Activated T-cell treated with anti-CD3 and anti-CD28 coated beads for 1 hour (primary cell): ENCODE results near the gene ELMO1.

ENCODE experiments used
- DNase-seq: peaks from one replicate; pipeline ENCODE4 v3.0.0-alpha.2; 2020; ENCODE audit warnings: low read depth

The ELMO1 gene

DNA sequence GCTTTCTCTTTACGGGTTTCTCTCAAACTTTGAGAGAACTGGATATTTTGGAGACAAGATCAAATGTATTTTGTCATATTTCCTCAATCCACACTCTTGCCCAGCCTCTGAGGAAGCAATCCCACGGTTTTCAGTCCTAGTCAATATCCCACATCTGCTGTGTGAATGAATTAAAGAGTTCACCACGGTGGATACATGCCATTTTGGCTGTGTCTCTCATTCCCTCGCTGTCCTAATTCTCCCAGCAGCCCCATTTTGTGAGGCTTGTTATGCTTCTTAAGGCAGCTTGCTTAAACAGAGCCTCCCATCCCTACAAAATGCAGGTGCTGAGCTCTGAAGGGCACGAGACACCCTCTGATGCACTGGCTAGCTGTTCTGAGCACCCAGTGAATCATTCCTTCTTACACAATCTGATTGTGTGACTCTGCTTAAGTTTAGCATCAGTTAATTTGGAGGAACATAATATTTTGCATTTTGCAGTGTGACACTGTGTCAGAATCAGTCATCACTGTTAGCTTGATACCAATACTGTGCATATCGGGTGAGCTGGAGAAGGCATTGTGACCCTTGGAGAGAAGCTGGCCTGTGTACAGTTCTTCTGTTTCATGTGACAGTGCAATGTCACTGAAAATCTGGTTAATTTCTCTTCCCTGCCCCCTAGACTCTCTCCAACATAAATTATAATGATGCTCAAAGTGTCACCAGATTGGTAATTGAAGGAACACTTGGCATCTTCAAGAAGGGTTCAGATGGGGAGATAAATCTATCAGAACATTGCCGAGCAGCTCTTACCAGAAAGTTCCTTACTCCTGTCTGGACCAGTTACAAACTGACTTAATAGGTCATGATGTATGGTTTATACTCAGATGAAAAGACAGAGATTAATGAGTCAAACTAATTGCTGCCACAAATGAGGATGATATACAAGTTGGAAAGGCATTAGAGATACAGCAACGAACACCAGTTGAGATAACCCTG, 620.6 kb downstream of the ELMO1 start:
- DNase-seq, result no peak

DNA sequence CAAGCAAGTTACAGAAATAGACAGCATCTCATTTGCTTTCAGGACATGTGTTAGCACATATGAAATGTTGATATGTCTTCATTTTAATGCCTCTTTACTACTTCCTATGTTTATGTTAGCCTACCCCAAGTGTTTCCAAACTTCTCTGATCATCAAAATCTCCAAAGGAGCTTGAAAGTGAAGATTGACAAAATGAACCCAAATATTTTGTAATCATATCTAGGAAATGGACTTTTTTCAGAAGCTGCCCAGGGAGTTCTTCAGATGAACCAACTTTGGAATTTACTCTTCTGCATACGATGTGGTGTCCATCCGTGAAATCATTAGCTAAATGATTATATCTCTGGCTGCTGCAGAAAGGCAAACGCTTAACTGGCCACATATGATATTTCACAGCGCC, 623.2 kb downstream of the ELMO1 start:
- DNase-seq, result no peak

DNA sequence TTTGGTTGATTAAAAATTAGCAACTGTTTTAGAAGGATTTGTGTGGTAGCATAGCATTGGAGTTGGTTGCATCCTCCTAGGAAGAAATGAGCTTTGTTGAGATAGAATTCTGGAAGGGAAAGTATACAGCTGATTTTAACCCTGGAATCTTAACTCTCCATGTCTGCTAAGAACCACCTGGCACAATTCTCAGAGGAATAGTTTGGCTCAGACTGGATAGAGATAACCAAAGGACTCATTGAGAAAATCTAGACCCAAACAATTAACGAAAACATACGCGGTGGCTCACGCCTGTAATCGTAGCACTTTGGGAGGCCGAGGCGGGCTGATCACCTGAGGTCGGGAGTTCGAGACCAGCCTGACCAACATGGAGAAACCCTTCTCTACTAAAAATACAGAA, 625.3 kb downstream of the ELMO1 start:
- no peak for DNase-seq

DNA sequence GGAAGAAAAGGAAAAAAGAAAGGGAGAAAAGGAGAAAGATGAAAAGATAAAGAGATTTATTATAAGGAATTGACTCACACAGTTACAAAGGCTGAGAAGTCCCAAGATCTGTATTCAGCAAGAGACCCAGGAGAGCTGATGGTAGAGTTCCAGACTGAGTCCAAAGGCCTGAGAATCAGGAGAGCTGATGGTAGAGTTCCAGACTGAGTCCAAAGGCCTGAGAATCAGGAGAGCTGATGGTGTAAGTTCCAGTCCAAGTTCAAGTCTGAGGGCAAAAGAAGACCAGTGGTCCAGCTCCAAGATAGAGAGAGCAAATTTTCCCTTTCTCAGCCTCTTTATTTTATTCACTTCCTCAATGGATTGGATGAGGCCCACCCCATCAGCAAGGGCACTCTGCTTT, 627.0 kb downstream of the ELMO1 start:
- DNase-seq, result no peak

DNA sequence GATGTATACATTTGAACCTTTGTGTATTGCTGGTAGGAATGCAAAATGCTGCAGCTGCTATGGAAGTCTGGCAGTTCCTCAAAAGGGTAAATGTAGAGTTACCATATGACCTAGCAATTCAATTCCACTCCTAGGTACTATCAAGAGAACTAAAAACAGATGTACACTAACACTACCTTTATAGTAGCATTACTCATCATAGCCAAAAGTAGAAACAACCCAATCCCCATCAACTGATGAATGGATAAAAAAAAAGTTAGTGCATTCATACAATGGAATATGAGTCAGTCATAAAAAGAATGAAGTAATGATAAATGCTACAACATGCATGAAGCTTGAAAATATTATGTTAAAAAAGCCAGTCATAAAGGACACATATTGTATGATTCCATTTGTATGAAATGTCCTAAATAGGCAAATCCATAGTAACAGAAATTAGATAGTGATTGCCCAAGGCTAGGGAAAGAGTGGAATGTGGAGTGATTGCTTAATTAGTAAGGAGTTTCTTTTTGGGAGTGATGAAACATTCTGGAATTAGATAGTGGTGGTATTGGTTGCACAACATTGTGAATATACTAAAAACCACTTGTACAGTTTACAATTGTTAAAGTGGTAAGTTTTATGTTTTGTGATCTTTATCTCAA, 628.0 kb downstream of the ELMO1 start:
- DNase-seq, result no peak

DNA sequence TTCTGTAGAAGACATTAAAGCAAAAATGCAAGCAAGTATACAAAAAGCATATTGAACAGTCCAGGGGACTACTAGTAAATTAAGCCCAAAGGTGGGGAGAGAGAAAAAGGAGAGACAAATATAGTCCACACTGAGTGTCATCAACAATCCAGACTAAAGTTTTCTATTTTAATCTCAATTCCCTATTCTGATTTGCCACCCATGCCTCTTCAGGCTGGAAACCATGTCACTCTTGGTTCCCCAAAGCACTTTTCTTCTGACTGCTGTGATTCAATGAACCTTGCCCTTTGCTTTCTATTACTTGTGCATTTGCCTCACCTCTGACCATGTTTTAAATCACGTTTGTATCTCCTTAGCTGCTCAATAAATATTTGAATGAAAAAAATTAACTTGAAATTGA, 629.0 kb downstream of the ELMO1 start:
- no peak for DNase-seq

DNA sequence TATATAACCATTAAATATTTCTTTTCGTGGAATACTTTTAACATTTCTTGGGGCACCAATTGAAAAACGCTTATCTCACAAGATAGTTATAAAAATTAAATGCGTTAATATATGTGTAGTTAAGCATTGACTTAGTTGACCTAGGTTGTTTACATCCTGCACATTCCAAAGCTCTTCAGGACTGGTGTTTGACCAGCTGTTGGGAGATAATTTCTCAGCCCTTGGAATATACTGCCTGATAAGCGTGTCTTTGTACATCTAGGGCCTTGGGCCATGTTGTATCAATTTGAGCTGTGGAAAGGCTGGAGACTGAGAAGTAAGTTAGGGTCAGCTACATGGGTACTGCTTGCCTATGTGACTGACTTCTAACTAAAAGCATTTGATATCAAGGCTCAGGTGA, 634.4 kb downstream of the ELMO1 start:
- no peak for DNase-seq

DNA sequence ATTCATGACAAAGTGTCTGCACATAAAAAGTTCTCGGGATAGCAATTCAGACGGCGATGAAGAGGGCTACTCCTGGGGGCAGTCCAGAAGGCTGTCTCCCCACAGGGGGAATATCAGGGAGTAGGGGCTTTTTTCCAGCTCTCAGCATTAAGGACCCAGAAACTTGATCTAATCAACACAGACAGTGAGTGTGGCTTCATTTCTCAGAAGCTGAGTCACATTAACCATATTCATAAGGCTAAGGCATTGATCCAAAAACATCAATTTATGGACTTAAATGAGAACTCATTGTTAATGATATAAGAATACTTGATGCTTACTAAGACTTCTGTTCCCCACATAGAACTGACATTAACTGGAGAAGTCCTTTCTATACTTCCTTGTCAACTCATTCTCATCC, 636.9 kb downstream of the ELMO1 start:
- DNase-seq, result no peak

DNA sequence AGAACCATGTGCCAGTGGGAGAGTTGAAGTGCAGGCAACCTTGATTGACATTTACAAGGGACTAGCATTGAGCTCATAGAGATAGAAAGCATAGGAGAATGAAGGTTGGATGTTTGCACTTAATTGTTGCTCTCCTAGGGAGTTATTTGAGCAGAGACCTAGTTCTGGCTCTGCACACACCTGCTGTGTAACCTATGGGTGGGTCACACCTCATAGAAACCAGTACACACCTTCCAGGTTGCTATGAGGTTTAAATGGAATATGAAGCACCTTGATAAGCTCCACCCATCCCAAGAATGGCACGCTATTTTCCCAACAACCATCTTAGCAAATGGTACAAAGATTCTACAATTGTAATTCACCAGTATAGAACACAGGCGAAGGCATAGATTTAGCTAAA, 638.2 kb downstream of the ELMO1 start:
- no peak for DNase-seq

DNA sequence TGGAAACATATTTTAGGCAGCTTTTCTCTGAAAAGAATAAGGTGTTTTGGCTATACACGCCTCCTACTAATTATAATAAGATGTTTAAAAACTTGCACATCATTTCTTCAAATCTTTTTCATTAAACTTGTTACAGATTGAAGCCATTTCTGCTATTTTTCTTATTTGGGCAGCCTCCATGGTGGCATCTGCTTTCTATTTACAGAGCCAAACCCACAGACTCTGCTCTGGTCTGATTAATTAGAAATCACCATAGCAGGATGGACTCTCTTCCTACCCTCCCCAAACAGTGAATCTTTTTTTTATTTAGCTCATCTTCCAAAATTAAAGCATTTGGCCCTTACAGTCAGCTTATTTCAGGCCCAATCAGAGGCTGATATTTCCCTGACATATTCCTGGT, 638.6 kb downstream of the ELMO1 start:
- DNase-seq, result no peak

DNA sequence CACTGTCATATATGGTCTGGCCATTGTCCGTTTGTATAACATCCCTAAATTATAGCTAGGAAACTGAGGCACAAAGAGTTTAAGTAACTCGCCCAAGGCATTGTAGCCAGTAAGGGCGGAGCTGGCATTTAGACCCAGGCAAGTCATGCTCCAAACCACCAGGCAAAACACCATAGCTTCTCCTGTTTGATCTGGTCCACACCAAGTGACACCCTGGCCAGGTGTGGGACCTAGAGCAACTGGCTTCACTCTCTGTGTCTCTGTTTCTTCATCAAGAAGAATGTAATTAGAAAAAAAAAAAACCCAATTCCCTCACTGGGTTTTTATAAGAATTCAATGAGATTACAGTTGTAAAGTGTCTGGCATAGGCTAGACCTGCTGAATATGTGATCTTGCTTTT, 639.2 kb downstream of the ELMO1 start:
- no peak for DNase-seq

DNA sequence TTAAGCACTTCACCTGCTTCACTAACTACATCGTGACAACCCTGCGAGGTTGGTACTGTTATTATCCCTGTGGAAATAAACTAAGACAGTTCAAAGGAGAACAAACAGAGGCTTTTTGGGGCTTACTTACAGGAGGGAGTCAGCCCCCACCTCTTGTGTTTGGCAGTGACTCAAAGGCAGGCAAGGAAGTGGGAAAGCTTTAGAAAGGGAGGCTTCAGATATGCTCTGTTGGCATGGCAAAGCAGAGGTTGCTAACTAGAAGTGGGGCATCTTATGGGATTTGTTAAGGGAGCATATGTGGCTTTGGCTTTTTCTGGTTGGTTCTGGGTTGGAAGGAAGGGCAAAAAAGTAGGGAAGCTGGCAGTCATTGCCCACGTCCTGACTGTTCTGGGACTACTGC, 639.6 kb downstream of the ELMO1 start:
- DNase-seq, result no peak

DNA sequence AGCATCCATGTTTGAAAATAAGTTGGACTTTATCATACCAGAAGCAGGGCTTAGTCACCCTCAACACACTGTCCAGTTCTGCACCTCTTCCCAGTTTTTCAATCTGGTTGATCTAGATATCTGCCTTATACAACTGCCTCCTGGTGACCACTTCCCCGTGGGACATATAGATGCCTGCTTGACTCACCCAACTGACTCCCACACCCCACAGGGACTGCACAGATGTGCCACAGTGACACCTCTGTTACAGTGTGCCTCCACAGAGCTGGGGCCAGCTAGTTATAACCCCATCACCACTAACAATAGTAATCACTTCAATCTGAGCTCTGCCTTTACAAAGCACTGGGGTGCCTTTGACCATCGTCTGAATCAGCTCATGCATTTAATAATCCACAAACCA, 641.8 kb downstream of the ELMO1 start:
- no peak for DNase-seq
